HEK293 (cell line): ENCODE data around the gene TIAM2.

Source experiments
- CTCF ChIA-PET: fragments of 350-600 bp; formaldehyde crosslinking; extraction: SDS; loops from one replicate; lab custom pipeline; 2021; ENCODE audit warnings: antibody characterized with exemption; lab: Yijun Ruan, JAX
- POLR2A ChIA-PET: fragments of 300-600 bp; formaldehyde crosslinking; extraction: SDS; loops from one replicate; lab custom pipeline; 2020; ENCODE audit warnings: antibody characterized with exemption, inconsistent platforms; lab: Yijun Ruan, JAX
- H3K27ac ChIP-seq: fragments of 200-500 bp; sonication (Bioruptor generic); 2 replicates; pipeline ENCODE4 v1.5.1; 2014; ENCODE audit warnings: low read depth, low read length, control low read depth, inconsistent platforms; ENCODE audit errors: extremely low read depth
- H3K36me3 ChIP-seq, 2 experiments: fragments of 200-500 bp in 1 of 2; sonication (Bioruptor generic) in 1 of 2; 1 replicate in 1 of 2; 2 replicates in 1 of 2; pipeline ENCODE4 v1.5.1; 2014 to 2017; ENCODE audit warnings: inconsistent platforms in 2 of 2, low read length in 2 of 2; ENCODE audit not compliant: control insufficient read depth in 2 of 2, insufficient read depth in 1 of 2
- H3K4me1 ChIP-seq: fragments of 200-500 bp; sonication (Bioruptor generic); 2 replicates; pipeline ENCODE4 v1.5.1; 2014; ENCODE audit warnings: mild to moderate bottlenecking, low read length, inconsistent platforms; ENCODE audit not compliant: control insufficient read depth, insufficient read depth
- H3K4me3 ChIP-seq: 2 replicates; pipeline ENCODE4 v1.5.1; 2011; ENCODE audit warnings: low read depth, mild to moderate bottlenecking, control low read depth, low read length, moderate library complexity
- H3K9me3 ChIP-seq: fragments of 200-500 bp; sonication (Bioruptor generic); 2 replicates; pipeline ENCODE4 v1.5.1; 2014; ENCODE audit warnings: low read depth, low read length, inconsistent platforms; ENCODE audit not compliant: control insufficient read depth, insufficient read depth
- MEIS1 ChIP-seq: sonication (generic); formaldehyde crosslinking; IDR thresholded peaks from 2 replicates; pipeline ENCODE4 v1.8.1; 2022; ENCODE audit warnings: missing genetic modification reagents, mild to moderate bottlenecking, borderline replicate concordance
- MYNN ChIP-seq: fragments of 450-650 bp; formaldehyde crosslinking; IDR thresholded peaks from 2 replicates; pipeline ENCODE4 v1.5.1; 2016; ENCODE audit warnings: missing biosample characterization, missing genetic modification characterization, borderline replicate concordance
- PRDM1 ChIP-seq: fragments of 450-650 bp; formaldehyde crosslinking; IDR thresholded peaks from 2 replicates; pipeline ENCODE4; 2016; ENCODE audit warnings: missing biosample characterization, missing genetic modification characterization
- SP3 ChIP-seq: fragments of 450-650 bp; formaldehyde crosslinking; IDR thresholded peaks from 2 replicates; pipeline ENCODE4 v1.5.1; 2016; ENCODE audit warnings: missing biosample characterization, missing genetic modification characterization
- ZBTB20 ChIP-seq: fragments of 450-650 bp; formaldehyde crosslinking; IDR thresholded peaks from 2 replicates; pipeline ENCODE4 v1.5.1; 2016; ENCODE audit warnings: missing biosample characterization, missing genetic modification characterization
- ZBTB8A ChIP-seq: fragments of 450-650 bp; formaldehyde crosslinking; IDR thresholded peaks from 2 replicates; pipeline ENCODE4 v1.5.1; 2016; ENCODE audit warnings: missing biosample characterization, missing genetic modification characterization
- ZFP3 ChIP-seq: fragments of 450-650 bp; formaldehyde crosslinking; IDR thresholded peaks from 2 replicates; pipeline ENCODE4 v1.5.1; 2016; ENCODE audit warnings: low read depth, missing biosample characterization, missing genetic modification characterization
- ZFP41 ChIP-seq: fragments of 450-650 bp; formaldehyde crosslinking; IDR thresholded peaks from 2 replicates; pipeline ENCODE4 v1.5.1; 2016; ENCODE audit warnings: missing biosample characterization, missing genetic modification characterization, borderline replicate concordance
- ZNF138 ChIP-seq: fragments of 450-650 bp; formaldehyde crosslinking; IDR thresholded peaks from 2 replicates; pipeline ENCODE4 v1.5.1; 2016; ENCODE audit warnings: missing biosample characterization, missing genetic modification characterization, borderline replicate concordance
- ZNF223 ChIP-seq: fragments of 450-650 bp; formaldehyde crosslinking; IDR thresholded peaks from 2 replicates; pipeline ENCODE4 v1.5.1; 2016; ENCODE audit warnings: missing biosample characterization, missing genetic modification characterization
- ZNF266 ChIP-seq: fragments of 450-650 bp; formaldehyde crosslinking; IDR thresholded peaks from 2 replicates; pipeline ENCODE4 v1.5.1; 2016; ENCODE audit warnings: missing biosample characterization, missing genetic modification characterization, low read depth
- ZNF335 ChIP-seq: fragments of 450-650 bp; formaldehyde crosslinking; conservative IDR thresholded peaks from 2 replicates; pipeline ENCODE4 v1.5.1; 2016; ENCODE audit warnings: missing biosample characterization, missing genetic modification characterization
- ZNF501 ChIP-seq: fragments of 450-650 bp; formaldehyde crosslinking; IDR thresholded peaks from 2 replicates; pipeline ENCODE4 v1.5.1; 2016; ENCODE audit warnings: missing biosample characterization, missing genetic modification characterization
- ZNF658 ChIP-seq: fragments of 450-650 bp; formaldehyde crosslinking; IDR thresholded peaks from 2 replicates; pipeline ENCODE4; 2016; ENCODE audit warnings: missing biosample characterization, missing genetic modification characterization
- ZNF707 ChIP-seq: fragments of 450-650 bp; formaldehyde crosslinking; IDR thresholded peaks from 2 replicates; pipeline ENCODE4 v1.5.1; 2016; ENCODE audit warnings: missing biosample characterization, missing genetic modification characterization
- ZNF768 ChIP-seq: fragments of 450-650 bp; formaldehyde crosslinking; IDR thresholded peaks from 2 replicates; pipeline ENCODE4 v1.5.1; 2018; ENCODE audit warnings: missing biosample characterization, mild to moderate bottlenecking, missing genetic modification characterization
- ZNF830 ChIP-seq: fragments of 450-650 bp; IDR thresholded peaks from 2 replicates; pipeline ENCODE4 v1.5.0; 2018; ENCODE audit warnings: missing biosample characterization, missing genetic modification characterization, low read depth, mild to moderate bottlenecking, moderate library complexity
- TF ChIP-seq, protein P1 (sequence below): fragments of 450-650 bp; formaldehyde crosslinking; conservative IDR thresholded peaks from 2 replicates; pipeline ENCODE4 v1.5.1; 2016; ENCODE audit warnings: low read depth, missing biosample characterization, missing genetic modification characterization
- TF ChIP-seq, protein P2 (sequence below): fragments of 450-650 bp; formaldehyde crosslinking; IDR thresholded peaks from 2 replicates; pipeline ENCODE4 v1.5.1; 2016; ENCODE audit warnings: missing biosample characterization, missing genetic modification characterization, borderline replicate concordance
- TF ChIP-seq, protein P3 (sequence below): fragments of 450-650 bp; formaldehyde crosslinking; IDR thresholded peaks from 2 replicates; pipeline ENCODE4 v1.5.1; 2016; ENCODE audit warnings: missing biosample characterization, missing genetic modification characterization

The TIAM2 gene

DNA sequence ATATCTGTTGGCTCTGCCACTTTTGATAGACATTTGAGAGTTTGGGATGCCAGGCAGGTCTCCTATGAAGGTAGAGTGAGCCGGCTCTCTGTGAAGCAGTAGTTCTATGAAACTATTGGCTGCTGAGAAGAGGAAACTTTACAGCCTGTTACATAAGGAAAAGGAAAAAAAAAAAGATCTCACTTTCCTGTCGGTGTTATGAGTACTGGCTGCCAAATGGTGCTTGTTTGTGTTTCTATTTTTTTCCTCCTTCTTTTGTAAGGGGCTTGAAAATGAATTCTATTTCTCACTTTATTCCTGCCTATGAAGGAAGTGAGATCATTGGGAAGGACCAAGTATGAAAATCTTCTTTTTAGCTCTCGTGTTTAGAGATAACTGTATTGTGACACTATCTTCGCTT lies 195.6 kb downstream of the TIAM2 start:
- no peak for TF ChIP-seq PRDM1
- TF ChIP-seq, protein P1, sequence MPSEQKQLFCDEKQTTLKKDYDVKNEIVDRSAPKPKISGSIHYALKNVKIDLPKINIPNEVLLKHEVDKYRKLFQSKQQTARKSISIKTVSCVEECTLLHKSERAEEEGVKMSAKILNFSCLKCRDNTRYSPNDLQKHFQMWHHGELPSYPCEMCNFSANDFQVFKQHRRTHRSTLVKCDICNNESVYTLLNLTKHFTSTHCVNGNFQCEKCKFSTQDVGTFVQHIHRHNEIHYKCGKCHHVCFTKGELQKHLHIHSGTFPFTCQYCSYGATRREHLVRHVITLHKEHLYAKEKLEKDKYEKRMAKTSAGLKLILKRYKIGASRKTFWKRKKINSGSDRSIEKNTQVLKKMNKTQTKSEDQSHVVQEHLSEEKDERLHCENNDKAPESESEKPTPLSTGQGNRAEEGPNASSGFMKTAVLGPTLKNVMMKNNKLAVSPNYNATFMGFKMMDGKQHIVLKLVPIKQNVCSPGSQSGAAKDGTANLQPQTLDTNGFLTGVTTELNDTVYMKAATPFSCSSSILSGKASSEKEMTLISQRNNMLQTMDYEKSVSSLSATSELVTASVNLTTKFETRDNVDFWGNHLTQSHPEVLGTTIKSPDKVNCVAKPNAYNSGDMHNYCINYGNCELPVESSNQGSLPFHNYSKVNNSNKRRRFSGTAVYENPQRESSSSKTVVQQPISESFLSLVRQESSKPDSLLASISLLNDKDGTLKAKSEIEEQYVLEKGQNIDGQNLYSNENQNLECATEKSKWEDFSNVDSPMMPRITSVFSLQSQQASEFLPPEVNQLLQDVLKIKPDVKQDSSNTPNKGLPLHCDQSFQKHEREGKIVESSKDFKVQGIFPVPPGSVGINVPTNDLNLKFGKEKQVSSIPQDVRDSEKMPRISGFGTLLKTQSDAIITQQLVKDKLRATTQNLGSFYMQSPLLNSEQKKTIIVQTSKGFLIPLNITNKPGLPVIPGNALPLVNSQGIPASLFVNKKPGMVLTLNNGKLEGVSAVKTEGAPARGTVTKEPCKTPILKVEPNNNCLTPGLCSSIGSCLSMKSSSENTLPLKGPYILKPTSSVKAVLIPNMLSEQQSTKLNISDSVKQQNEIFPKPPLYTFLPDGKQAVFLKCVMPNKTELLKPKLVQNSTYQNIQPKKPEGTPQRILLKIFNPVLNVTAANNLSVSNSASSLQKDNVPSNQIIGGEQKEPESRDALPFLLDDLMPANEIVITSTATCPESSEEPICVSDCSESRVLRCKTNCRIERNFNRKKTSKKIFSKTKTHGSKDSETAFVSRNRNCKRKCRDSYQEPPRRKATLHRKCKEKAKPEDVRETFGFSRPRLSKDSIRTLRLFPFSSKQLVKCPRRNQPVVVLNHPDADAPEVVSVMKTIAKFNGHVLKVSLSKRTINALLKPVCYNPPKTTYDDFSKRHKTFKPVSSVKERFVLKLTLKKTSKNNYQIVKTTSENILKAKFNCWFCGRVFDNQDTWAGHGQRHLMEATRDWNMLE (tag by site-specific recombination), result no peak
- no peak for TF ChIP-seq ZFP41 (tag by site-specific recombination)
- no peak for TF ChIP-seq ZFP3
- TF ChIP-seq SP3 (tag by site-specific recombination), result no peak
- no peak for TF ChIP-seq ZNF658 (tag by site-specific recombination)
- TF ChIP-seq, protein P2, sequence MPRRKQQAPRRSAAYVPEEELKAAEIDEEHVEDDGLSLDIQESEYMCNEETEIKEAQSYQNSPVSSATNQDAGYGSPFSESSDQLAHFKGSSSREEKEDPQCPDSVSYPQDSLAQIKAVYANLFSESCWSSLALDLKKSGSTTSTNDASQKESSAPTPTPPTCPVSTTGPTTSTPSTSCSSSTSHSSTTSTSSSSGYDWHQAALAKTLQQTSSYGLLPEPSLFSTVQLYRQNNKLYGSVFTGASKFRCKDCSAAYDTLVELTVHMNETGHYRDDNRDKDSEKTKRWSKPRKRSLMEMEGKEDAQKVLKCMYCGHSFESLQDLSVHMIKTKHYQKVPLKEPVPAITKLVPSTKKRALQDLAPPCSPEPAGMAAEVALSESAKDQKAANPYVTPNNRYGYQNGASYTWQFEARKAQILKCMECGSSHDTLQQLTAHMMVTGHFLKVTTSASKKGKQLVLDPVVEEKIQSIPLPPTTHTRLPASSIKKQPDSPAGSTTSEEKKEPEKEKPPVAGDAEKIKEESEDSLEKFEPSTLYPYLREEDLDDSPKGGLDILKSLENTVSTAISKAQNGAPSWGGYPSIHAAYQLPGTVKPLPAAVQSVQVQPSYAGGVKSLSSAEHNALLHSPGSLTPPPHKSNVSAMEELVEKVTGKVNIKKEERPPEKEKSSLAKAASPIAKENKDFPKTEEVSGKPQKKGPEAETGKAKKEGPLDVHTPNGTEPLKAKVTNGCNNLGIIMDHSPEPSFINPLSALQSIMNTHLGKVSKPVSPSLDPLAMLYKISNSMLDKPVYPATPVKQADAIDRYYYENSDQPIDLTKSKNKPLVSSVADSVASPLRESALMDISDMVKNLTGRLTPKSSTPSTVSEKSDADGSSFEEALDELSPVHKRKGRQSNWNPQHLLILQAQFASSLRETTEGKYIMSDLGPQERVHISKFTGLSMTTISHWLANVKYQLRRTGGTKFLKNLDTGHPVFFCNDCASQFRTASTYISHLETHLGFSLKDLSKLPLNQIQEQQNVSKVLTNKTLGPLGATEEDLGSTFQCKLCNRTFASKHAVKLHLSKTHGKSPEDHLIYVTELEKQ (tag by site-specific recombination), result no peak
- TF ChIP-seq, all 188 proteins: peak for 0
- POLR2A ChIA-PET, result interaction anchor here (0.5 kb wide), 1 partner anchor 124 kb away, joined by 3 read pairs; no protein-coding TSS in a partner anchor
- H3K27ac ChIP-seq, result no peak overlapping the region
- no peaks in the 10 kb centered on the region for H3K9me3 ChIP-seq
- no peak overlapping the region for H3K4me3 ChIP-seq
- no peaks in the 10 kb centered on the region for H3K36me3 ChIP-seq
- peaks cover 3% of the 10 kb centered on the region; the same call in 1 of the 2 replicates for H3K4me1 ChIP-seq
- CTCF ChIA-PET, result interaction anchor here (1.9 kb wide), 1 partner anchor 13 kb away, joined by 5 read pairs; no protein-coding TSS in a partner anchor

DNA sequence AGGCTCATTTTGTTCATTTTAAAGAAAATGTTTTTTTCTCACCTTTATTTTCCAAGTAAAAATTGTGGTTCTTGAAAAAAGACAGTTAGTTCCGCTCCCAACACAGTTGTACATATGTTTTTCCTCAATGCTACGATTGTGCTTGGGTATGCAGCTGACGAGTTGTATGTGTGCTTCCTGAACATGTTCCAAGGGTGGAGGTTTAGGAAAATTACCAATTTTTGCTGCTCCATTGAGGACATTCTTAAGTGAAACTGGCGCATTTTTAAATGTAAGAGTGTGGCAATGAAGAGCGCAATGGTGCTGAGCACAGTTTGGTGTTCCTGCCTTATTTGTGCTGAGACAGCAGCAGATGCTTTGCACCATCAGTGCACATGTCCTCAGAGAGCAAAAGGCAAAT lies 198.4 kb downstream of the TIAM2 start:
- H3K27ac ChIP-seq, result no peak overlapping the region
- H3K9me3 ChIP-seq, result no peaks in the 10 kb centered on the region
- ChIA-PET CTCF (no interaction called here), POLR2A (no interaction called here)
- no peak overlapping the region for H3K4me3 ChIP-seq
- TF ChIP-seq MEIS1 (CRISPR knock-in tag) (no peak), ZNF830 (tag by site-specific recombination) (no peak), ZBTB20 (tag by site-specific recombination) (no peak), ZNF501 (no peak), ZBTB8A (no peak), ZNF266 (no peak), ZNF223 (tag by site-specific recombination) (no peak), ZNF335 (tag by site-specific recombination) (no peak), ZNF768 (tag by site-specific recombination) (no peak), MYNN (no peak), ZNF707 (tag by site-specific recombination) (no peak), ZNF138 (no peak)
- TF ChIP-seq, protein P3, sequence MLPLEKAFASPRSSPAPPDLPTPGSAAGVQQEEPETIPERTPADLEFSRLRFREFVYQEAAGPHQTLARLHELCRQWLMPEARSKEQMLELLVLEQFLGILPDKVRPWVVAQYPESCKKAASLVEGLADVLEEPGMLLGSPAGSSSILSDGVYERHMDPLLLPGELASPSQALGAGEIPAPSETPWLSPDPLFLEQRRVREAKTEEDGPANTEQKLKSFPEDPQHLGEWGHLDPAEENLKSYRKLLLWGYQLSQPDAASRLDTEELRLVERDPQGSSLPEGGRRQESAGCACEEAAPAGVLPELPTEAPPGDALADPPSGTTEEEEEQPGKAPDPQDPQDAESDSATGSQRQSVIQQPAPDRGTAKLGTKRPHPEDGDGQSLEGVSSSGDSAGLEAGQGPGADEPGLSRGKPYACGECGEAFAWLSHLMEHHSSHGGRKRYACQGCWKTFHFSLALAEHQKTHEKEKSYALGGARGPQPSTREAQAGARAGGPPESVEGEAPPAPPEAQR (tag by site-specific recombination), result no peak
- no peaks in the 10 kb centered on the region for H3K36me3 ChIP-seq
- H3K4me1 ChIP-seq, result peaks cover 3% of the 10 kb centered on the region; the same call in 1 of the 2 replicates
